Right forelimb (tissue), 1 donor: ENCODE measurements around the gene ATG16L2.

Experiments used
- DNase-seq: peaks from one replicate; pipeline ENCODE4 v3.0.0-alpha.2; 2018

Gene ATG16L2

DNA sequence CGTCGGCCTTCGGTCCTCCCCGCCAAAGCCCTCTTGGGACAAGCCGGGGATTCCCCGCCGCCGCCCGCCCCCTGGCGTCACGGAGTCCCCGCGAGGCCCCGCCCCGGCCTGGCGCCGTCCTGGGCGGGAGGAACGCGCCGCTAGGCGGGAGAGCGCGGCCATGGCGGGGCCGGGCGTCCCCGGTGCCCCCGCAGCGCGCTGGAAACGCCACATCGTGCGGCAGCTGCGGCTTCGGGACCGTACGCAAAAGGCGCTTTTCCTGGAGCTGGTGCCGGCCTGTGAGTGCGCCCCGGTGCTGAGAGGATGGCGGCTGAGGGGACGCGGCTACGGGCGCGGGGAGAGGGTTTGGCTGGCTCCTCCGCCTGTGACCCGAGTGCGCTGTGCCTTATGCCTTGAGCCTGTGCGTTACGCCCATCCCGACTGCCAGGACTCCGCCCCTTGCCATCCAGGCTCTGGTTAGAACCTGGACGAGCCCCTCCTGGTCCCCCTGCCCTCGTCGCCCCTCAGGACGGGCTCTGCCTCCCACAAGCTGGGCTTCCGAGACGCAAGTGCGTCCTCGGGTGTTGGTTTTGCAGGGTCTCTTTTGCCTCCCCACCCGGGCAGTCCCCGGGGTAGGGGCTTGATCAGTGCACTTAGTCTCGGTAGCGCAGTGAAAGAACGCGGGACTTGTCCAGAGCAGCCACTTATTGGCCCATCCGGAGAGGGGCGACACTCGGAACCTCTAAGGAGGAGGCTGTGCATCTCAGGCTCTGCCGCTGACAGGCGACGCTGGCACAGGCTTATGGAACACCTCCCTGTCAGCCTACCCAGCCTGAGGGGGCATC lies at the start of gene ATG16L2:
TSS of gene ATG16L2 (plus strand) at position 126 of the 824 bp plus-strand sequence. CDS start at position 161, 35 bp downstream.
- peak; percentile 79 for DNase-seq

DNA sequence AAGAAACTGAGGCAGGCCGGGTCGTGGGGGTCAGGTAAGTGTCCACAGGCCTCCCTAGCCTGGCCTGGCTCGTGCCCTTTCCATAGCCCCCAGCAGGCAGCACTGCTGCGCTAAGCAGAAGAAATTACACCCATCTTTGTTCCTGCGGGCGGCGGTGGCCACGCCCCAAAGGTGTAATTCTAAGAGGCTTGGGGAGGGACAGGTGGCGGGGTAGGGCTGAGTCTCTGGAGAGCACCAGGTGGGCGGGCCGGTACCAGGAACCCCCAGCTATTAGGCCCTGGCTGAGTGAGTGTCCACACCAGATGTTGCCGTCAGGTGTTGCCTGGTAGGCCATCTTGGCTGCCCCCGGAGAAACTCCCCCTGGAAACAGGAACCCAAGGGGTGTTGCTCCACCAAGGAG lies 49.7 kb upstream of the ATG16L2 start:
- DNase-seq = no peak

- DNase-seq = no peak
These were observed 47.9 kb upstream of the ATG16L2 start for GRCh38 chr11:72766152-72766902.

DNA sequence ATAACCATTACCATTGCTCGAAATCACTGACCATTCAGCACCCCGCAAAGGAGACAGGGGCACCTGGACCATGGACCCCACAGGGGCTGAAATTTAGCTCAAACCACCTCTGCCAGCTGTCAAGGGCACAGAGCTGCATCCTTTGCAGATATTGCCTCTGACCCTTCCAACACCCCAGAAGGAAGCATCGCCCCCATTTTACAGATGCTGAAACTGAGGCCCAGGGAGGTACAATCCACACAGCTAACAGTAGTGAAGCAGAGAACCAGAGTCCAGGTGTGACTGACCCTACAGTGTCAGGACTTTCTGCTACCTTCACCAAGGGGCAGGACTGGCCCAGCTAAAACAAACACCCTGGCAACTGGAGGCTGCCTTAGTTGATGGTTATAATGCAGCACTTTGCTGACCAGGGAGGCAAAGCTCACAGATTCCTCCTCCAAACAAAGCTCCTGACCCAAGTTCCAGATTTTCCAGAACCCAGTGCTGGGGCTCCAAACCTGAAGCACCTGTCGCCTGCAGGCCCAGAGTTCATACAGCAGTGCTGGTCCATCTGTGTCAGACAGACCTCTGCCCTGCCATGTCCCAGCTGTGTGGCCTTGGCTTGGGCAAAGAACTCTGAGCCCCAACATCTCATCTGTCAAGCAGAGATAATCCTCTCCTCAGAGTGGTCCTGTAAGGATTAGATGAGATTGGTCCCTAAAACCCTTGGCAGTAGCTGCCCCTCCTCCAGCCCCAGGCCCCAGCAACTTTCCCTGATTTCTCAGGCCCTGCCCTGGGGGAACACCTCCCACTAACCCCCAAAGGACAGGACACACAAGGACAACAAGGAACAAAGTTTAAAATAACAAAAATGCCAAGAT lies 46.8 kb upstream of the ATG16L2 start:
- DNase-seq = no peak

- no peak for DNase-seq
These were observed 45.6 kb upstream of the ATG16L2 start for GRCh38 chr11:72768581-72768980.

DNA sequence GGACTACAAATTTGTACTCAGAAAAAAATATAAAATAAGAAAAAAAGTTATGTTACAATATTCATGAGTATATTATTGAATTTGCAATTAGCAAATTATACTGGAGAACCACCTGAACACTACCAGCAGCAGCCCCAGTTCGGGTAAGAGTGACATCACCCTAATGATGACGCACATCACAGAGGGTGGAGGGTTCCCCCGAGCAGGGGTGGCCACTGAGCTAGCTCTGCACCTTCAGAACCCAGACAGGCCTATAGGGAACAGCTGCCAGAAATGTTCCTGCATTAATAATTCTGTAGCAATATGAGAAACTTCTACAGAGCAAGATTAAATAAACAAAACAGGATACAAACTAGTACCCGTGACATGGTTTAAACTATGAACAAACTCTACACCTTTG lies 44.5 kb upstream of the ATG16L2 start:
- no peak for DNase-seq

DNA sequence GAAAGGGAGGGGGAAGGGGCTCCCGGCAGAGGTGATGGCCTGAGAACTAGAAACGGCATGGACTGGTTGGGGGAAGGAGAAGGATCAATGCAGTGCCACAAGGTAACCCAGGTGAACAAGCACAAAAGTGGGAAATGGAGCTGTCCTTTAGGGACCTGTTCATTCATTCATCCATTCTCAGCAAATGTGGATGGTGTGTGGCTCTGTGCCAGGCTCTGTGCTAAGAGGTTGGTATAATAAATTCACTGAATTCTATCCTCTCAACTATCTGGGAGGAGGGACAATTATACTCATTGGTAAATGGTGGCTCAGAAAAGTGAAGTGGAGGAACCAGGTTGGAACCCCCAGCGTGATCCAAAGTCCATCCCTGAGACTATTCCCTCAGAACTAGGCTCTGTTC lies 43.4 kb upstream of the ATG16L2 start:
- DNase-seq = no peak

GRCh38 chr11:72771507-72771906 lies 42.7 kb upstream of the ATG16L2 start:
- no peak for DNase-seq

- DNase-seq = no peak
These were observed 42.2 kb upstream of the ATG16L2 start for GRCh38 chr11:72772059-72772458.

DNA sequence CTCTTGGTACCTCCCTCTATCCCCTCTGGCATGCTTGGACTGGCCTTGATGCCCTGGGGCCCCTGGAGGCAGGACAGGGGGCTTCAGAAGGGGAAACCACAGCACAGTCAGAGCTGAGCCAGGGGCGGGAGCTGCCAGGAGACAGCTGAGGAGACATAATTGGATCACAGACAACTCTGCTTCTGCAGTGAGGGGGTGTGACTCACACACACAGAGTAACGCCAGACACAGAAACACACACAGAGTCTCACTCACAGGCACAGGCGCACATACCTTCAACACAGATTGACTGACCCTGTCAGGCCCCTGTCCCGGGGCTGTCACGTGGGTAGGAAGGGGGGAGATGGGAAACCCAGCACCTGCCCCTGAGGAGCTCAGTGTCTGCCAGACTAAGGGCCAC lies 40.9 kb upstream of the ATG16L2 start:
- peak; percentile 86 for DNase-seq

- DNase-seq = no peak
These were observed 40.5 kb upstream of the ATG16L2 start for GRCh38 chr11:72773696-72774095.

- DNase-seq = no peak
These were observed 39.7 kb upstream of the ATG16L2 start for GRCh38 chr11:72774499-72774898.

DNA sequence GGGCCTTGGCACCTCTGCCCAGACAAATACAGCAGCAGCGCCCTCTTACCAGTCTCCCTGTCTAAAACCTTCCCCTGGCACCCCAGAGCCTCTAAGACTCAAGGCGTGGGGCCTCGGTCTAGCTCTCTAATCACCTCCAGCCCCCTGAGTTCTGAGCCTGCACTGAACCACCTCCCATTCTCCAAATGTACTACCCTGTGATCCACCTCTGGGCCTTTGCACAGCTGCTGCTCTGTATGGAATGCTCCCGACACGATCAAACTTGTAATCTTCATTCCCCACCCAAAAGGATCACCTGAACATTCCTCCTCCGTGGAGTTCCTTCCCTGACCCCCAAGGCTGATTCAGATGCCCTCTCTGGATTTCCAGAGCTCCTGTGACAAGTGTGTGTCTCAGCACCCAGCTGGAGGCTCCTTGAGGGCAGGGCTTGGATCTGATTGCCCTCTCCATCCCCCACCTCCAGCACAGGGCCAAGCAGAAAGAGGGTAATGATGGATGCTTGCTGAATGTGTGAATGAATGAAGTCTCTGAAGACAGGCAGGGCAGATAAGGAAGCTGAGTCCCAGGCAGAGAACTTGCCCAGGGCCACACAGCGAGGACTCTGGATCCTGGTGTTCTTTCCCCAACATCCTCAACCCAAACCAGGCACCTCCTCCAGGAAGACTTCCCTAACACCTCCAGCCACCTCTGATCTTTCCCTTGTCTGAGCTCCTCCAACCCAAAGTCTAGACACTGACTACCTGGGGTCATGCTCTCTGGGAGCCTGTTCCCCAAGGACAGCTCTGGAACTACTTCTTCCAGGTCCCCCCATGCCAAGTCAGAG lies 38.7 kb upstream of the ATG16L2 start:
- DNase-seq = no peak

GRCh38 chr11:72776117-72776843 lies 37.9 kb upstream of the ATG16L2 start:
- no peak for DNase-seq

DNA sequence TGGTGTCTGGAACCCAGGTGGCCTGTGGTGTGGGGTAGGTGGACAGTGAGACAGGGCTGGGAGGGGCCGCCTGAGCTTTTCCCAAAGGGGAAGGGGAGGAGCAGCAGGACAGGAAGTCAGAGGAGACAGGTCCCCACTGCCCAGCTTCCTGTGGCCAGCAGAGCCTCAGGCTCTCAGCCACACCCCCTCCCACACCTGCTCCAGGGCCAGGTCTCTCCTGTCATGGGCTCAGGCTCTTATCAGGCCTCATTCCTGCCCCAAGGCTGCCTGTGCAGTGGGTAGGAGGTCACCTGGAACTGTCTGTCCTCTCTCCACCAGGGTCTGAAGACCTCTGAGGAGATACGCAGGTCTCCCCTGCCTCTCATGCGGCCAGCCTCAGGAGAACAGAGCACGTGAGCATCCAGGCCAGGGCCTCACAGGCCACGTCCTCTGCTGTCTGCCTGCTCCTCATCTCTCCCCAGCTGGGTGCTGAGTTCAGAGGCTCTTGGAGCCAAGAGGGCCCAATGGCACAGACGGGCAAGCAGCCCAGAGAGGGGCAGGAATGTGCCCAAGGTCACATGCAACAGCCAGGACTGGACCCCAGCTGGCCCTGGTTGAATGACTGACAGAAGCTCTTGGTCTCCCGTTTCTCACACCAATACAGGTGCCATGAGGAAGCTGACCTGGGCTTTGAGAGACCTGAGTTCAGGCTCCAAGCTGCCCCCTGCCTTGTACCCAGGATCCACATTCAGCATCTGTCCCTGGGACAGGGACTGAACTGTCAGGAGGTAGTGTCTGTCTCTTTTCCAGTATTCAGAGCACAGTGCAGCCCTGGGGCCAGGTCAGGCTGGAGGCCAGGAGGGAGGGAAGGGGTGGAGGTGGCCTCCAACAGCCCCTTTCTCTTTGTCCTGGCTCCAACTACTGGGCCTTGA lies 37.1 kb upstream of the ATG16L2 start:
- DNase-seq = no peak

DNA sequence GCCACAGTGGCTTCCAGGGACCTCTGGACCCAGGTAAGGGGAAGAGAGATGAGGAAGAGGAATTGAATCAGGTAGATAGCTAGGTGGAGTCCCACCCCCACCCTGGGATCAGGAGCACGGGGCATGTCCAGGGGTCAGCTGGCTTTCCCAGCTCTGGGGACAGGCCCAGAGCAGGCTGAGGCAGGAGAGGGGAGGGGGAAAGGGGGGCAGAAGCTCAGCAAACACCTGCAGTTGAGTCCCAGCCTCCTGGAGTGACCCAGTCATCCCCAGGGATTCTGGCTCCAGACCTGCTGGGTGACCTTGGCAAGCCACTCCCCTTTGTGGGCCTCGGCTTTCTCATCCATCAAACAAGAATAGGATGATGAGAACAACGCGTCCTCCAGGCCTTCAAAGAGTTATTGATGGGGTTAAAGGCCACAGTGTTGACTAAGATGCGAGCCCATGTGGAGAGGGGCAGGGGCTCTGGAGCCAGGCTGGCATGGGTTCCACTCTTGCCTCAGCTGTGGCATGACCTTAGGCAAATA lies 36.4 kb upstream of the ATG16L2 start:
- no peak for DNase-seq

- no peak for DNase-seq
These were observed 35.4 kb upstream of the ATG16L2 start for GRCh38 chr11:72778535-72779494.

GRCh38 chr11:72779495-72780128 lies 34.6 kb upstream of the ATG16L2 start:
- no peak for DNase-seq
